NCI-H128 (cell line): ENCODE data around the gene FGR.
A peak's percentile ranks its signal among the peaks of the same experiment; 100 is the strongest.
"Not testable (repeated sequence)": the region's sequence is repeated elsewhere in the genome, so short reads cannot be mapped to it uniquely, and the experiment has no call there.

Source experiments
- DNase-seq: peaks from one replicate; lab custom pipeline; 2025; ENCODE audit not compliant: unreplicated experiment; lab: John Stamatoyannopoulos, UW

The FGR gene

DNA sequence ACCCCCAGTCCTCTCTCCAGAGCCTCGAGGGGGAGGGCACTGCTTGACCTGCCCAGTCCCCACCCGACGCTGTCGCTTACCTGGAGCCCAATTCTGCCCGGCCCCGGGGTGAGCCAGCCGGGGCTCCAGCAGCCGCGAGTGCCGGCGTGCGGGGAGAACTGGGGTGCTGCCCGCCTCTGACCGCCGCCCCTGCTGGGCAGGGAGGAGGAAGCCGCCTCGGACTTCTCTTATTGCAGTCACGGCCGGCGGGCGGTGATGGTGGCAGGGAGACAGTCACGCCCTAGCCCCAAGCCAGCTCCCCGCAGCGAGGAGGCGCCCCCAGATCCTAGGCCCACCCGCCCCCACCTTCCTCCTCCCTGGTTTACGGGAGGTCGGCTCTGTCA, at the start of gene FGR:
TSS of gene FGR (minus strand) at position 201 of the 383 bp plus-strand sequence. CDS start 11,269 bp downstream, outside the sequence.
- DNase-seq: no peak

DNA sequence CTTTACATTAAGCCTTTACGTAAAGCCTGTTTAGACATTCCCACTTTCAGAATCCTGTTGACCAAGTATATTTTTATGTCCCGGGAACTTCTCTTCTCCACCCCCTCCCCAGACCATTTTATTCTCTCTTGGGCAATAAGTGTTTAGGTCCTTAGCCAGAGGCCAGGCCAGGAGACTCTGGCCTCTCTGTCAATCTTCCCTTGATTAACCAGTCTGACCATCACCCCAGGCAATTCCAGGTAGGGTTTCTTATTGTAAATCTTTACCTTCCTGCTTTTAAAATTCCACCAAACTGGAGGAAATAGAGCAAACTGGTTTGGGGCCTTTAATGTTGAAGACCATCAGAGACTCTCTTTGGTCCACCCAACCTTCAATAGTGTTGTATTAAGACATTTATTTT, 49.2 kb upstream of the FGR start:
- DNase-seq: no peak

DNA sequence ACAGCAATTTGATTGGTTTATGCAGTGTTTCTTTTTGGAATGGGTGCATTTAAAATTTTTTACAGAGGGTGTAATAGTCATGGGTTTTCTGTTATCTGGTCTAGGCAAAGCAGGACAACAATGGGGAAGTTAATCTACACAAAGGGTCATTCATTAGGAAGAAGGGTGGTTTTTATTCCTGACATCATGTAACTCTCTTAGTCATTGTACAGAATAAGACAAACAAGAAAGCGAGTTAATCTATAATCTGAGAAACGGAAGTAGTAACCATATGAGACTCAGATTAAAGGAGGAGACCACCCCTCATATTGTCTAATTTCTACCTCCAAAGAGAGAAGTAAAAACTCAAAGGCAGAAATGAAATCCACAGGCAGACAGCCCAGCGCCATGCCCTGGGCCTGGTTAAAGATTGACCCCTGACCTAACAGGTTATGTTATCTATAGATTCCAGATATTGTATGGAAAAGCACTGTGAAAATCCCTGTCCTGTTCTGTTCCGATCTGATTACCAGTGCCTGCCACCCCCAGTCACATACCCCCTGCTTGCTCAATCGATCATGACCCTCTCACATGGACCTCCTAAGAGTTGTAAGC, 47.5 kb upstream of the FGR start:
- no peak for DNase-seq

DNA sequence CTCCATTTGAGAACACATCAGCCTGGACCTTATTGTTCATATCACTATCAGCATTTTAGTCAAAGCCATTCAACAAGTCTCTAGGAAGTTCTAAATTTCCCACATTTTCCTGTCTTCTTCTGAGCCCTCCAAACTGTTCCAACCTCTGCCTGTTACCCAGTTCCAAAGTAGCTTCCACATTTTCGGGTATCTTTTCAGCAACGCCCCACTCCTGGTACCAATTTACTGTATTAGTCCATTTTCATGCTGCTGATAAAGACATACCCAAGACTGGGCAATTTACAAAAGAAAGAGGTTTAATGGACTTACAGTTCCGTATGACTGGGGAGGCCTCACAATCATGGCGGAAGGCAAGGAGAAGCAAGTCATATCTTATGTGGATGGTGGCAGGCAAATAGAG, 46.6 kb upstream of the FGR start:
- DNase-seq: not testable (repeated sequence)

DNA sequence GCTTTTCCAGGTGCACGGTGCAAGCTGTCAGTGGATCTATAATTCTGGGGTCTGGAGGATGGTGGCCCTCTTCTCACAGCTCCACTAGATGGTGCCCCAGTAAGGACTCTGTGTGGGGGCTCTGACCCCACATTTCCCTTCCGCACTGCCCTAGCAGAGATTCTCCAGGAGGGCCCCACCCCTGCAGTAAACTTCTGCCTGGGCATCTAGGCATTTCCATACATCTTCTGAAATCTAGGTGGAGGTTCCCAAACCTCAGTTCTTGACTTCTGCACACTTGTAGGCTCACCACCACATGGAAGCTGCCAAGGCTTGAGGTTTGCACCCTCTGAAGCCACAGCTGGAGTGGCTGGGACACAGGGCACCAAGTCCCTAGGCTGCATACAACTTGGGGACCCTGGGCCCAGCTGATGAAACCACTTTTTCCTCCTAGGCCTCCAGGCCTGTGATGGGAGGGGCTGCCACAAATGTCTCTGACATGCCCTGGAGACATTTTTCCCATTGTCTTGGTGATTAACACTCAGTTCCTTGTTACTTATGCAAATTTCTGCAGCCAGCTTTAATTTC, 45.3 kb upstream of the FGR start:
- not testable (repeated sequence) for DNase-seq

DNA sequence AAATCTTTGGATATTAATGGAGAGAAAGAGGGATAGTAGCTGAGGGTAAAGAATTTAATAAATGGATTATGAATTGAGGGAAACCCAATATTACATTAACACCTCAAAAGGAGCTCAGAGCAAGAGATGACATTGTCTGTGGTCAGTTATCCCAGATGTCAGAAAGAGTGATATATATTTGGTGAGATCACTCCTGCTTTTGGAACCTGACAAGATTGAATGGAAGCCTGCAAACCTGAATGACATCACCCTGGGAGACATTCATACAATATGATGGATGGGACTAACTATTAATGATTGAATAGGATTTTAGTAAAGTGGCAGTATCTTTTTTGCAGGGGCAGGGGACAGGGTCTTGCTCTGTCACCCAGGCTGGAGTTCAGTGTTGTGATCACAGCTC, 43.8 kb upstream of the FGR start:
- DNase-seq: no peak

DNA sequence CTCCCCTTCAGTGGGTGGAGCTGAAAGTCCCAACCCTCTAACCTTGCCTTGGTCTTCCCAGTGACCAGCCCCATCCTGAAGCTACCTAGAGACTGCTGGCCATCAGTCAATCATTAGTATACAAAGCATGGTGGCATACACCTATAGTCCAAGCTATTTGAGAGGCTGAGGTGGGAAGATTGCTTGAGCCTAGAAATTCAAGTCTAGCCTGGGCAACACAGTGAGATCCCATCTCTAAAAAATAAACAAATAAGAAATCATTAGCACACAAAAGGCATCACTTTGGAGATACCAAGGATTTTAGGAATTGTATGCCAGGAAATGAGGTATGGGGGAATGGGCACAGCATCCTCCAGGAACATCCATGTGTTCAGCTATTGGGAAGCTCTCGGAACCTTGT, 41.4 kb upstream of the FGR start:
- no peak for DNase-seq

DNA sequence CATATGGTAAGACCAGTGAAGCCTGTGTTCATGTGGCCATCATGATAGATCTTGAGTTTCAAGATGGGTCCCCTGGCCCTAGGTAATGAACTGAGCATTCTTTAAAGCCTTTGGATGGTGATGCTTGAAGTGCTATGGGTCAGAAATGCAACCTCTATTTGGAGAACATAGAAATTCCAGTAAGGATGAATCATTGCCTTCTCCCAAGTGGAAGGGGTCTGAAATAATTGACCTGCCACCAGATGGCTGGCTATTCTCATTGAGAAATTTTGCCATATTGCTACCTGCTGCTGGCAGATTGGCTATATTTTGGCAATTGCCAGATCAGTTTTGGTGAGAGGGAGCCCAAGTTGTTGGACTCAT, 37.7 kb upstream of the FGR start:
- no peak for DNase-seq

DNA sequence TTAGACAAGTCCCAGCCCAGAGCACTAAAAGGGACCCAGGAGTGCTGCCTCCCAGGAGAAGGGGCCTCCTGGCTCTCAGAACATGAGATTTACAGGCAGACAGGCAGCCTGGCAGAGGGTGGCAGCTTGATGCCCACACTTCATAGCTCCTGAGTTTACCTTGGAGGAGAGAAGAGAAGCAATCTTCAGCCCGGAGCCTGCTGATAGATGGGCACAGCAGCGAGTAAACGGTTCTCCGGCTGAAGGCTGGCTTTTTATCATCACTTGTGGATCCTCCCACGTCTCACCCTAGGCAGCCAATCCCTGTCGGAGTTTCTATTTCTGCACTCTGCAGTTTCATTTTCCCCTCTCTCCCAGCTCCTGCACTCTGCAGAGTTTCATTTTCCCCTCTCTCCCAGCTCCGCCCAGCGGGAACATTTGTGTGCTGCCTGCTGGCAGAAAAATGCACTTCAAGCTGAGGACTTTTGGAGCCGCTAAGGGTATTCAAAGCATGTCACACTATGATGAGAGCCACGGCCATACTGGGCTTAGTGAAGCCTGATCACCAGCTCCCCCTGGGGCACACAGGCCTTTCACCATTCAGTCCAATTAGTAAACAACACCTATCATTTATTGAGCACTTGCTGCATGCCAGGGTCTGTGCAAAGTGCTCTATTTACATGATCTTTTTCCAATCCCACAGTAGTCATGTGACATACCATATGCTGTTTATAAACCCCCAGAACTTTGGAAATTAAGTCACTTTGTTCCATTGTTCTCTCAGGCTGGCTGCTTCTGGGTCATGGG, 37.2 kb upstream of the FGR start, which contains the start of gene IFI6:
TSS of gene IFI6 (minus strand) at position 229 of the 786 bp plus-strand sequence. CDS start 2,878 bp downstream, outside the sequence.
- peak; percentile 98 for DNase-seq

DNA sequence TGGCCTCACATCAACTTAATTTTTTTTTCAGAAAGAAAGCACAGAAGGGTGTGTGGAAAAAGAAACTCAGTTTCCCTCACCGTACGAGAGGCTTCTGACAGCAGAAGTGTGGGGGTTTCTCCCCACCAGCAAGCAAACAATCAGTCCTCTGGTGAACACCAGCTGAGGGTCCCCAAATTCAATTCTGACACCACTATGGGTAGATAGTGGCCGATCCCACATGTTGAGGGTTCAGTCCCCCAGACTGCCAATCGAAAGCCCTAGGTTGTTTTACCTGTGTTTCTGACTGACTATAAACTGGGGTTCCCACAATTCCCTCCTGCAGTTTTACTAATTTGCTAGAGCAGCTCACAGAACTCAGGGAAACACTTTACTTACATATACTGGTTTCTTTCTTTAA, 34.9 kb upstream of the FGR start:
- DNase-seq: no peak

DNA sequence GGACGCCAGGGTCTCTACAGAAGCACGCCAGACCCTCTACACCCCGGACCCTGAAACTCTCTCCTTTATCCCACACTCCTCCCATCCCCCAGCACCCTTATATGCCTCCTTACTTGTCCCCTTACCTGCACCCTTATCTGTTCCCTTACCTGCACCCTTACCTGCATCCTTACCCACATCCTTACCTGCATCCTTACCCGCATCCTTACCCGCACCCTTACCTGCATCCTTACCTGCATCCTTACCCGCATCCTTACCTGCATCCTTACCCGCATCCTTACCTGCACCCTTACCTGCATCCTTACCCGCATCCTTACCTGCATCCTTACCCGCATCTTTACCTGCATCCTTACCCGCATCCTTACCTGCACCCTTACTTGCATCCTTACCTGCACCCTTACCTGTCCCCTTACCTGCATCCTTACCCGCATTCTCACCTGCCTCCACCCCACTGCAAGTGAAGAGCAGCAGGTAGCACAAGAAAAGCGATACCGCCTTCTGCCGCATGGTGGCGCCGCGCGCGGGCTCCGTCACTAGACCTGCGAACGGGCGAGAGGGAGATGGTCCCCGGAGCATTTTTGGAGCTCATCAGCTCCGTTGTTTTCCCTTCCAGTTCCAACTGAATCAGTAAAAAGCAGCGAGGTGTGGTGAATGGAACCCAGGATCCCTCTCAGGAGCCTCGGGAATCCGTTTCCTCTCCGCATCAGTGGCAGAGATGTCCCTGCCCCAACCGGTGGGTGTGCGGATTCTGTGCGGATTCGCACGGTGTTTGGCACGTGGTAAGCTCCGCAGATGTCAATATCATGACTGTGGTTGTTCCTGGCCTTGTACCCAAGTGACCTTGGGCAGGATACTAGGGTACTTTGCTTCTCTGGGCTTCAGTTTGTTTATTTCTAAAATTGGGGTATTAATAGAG, 34.1 kb upstream of the FGR start:
- DNase-seq: peak; percentile 62

DNA sequence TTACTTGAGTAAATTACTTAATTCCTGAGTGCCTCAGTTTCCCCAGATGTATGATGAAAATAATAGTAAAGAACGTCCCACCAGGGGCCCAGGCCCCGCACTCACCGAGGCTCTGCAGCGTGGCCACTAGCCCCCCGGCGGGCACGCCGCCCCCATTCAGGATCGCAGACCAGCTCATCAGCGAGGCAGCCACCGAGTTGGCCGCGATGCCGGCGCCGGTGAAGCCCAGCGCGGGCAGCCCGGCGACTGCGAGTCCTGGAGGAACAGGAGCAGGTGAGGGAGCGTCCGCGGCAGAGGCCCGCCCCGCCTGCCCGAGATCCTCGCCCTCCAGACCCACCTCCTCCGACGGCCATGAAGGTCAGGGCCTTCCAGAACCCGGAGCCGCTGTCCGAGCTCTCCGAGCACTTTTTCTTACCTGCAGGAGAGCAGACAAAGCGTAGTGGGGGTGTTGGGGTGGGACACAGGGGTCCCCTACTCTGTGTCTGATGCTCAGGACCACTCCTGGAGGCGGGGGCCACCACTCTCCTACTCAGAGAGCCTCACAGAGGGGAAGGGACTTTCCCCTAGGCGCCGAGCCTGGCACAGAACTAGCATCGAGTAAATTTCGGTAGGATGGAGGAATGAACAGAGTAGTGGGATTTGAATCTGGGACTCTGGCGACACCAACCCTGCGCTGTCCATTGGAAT, 33.3 kb upstream of the FGR start:
- DNase-seq: no peak

DNA sequence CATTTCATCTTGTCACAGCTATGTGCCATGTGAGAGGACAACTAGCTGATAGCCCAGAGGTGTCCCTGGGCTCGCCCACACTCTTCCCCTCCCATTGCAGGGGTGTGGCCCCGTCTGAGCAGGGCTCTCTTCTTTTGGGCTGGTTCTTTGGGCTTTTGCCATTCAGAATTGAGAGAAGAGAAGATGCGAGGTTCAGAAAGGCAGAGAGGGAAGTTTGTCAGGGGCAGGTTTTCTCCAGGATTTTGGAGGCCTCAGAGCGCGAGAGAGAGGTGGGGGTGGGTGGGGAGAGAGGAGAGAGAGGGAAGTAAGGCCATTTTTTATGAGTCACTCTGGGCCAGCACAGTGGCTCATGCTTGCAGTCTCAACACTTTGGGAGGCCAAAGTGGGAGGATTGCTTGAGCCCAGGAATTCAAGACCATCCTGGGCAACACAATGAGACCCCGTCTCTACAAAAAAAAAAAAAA, 31.8 kb upstream of the FGR start:
- no peak for DNase-seq

DNA sequence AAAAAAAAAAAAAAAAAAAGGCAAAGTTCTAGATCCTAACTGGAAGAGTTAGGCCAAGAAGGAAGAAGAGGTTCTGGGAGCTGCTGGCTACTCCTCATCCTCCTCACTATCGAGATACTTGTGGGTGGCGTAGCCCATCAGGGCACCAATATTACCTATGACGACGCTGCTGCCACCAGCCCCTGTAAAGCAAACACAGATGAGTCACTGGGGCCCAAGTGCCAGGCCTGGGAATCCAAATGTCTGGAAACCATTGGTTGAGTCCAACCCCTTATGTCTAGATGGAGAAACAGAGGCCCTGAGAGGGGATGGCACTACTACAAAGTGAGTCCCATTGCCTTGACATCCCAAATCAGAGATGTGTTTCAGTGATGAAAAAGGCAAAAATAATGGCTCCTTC, 31.3 kb upstream of the FGR start:
- no peak for DNase-seq

DNA sequence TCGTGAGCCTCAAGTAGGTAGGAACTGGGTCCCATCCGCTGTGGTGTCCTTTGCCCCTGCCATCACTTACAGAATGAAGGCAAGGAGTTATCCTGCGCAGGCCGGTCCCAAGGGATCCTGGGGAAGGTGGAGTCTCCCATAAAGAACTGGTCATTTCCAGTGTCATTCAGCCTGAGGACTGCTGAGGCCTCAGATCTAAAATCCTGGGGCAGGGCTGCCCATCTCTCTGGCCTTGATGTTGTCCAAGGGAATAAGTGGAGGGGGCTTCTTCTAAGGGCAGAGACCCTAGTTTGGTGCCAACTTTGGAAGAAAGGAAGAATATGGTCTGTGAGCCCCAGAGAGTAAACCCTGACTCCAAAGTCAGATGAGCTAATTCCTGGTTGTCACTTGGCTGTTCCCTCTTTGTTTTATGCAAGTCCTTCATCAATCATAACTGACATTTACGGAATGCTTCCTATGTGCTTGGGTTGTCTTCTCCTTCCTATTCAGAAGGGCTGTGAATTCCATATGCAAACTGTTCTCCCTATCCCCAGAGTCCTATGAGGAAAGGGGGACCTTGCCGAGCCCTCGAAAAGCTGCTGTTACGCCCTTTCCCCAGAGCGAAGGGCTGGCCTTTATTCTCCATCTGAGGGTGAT, 30.1 kb upstream of the FGR start:
- no peak for DNase-seq

DNA sequence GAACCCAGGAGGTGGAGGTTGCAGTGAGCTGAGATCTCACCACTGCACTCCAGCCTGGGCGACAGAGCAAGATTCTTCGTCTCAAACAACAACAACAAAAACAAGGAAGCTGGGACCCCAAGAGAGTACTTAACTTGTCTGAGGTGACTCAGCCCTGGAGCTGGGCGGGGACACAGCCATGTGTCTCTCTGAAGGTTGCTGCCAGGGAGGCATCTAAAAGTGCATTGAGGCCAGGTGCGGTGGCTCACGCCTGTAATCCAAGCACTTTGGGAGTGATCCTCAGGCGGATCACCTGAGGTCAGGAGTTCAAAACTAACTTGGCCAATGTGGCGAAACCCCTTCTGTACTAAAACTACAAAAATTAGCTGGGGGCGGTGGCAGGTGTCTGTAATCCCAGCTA, 29.3 kb upstream of the FGR start:
- no peak for DNase-seq

DNA sequence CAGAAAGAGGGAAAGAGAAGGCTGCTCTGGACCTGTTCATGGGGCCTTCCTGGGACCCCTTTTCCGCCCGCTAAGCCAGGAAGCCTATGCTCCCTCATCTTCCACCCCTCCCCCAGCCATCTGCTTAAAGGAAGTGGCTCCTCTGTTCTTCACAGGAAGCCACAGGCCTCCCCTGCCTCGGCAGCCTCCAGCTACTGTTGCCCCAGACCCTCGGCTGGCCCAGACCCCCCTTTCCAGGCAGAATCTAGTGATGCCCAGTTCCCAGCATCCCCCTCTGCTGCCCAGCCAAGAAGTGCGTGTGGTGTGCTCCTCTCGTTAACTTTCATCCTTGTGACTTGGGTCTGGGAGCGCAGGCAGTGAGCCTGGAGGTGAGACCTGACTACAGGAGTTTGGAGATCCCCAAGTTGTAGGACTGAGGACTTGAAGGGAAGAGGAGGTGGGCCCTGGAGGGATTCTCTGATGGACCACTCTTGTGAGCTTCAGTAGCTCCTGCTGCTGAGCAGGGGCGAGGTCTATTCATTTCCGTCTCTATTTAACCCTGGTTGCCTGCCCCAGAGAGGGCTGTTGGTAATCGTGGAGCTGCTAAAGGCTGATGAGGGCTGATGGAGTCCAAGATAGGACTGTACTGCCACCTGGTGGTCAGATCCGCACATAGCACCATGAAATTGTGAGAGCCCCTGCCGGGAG, 27.9 kb upstream of the FGR start:
- DNase-seq: peak; percentile 91

DNA sequence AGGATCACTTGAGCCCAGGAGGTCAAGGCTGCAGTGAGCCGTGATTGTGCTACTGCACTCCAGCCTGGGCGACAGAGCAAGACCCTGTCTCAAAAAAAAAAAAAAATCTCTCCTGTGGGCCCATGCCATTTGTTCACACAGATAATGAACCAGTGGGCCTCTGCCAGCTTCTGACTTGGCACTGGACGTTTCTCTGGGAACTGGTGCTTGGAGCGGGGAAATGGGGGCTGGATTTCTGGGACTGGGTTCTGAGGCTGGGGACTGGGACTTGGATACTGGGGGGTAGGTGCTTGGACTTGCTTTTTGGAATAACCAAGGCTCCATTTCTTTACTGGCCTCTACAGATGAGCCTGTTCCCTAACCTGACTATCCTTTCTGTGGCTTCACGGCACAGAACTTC, 27.3 kb upstream of the FGR start:
- no peak for DNase-seq

DNA sequence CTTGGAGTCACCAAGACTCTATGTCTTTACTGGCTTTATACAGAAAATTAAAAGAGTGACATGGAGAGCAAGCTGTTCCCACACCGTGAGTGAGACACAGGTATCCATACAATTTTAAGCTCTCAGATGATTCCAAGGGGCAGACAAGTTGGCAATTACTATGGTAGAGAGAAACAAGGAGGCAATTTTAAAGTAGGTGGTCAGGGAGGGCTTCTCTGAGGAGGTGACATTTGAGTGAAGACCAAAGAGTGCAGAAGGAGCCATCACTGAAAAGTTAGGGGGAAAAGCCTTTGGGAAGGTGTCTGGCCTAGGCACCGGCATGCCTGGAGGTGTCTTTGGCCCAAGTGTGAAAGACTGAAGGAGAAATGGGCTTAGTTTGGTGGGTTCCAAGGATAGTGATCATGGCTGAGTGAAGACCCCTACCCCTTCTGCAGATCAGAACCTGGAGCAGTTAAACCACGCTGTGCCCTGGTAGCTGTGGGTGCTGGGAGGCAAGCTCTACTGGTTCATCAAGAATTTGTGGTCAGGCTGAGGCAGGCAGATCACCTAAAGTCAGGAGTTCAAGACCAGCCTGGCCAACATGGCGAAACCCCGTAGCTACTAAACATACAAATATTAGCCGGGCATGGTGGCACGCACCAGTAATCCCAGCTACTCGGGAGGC, 26.6 kb upstream of the FGR start:
- no peak for DNase-seq
